Transverse colon (tissue), 4 donors: ENCODE measurements around the gene IL36A. TPM values are rescaled to one million over a fixed set of nuclear protein-coding genes. Genes with fewer than 3 reads are reported as not detected.

Experiments used
- DNase-seq: peaks from one replicate; pipeline ENCODE4 v3.0.0-alpha.2; 2019
- H3K27ac ChIP-seq, 4 donors: fragments of 200-600 bp; sonication (generic); 2 replicates each; pipeline ENCODE4 v1.5.1; 2016 to 2018; ENCODE audit warnings: inconsistent platforms in 4 of 4
- H3K27me3 ChIP-seq: fragments of 200-600 bp; sonication (generic); 2 replicates; pipeline ENCODE4 v1.5.1; 2017; ENCODE audit warnings: inconsistent platforms
- H3K36me3 ChIP-seq, 4 donors: fragments of 200-600 bp; sonication (generic); 2 replicates each; pipeline ENCODE4 v1.5.1; 2017 to 2019; ENCODE audit warnings: inconsistent platforms in 4 of 4
- H3K4me1 ChIP-seq, 4 donors: fragments of 200-600 bp; sonication (generic); 2 replicates each; pipeline ENCODE4 v1.5.1; 2017 to 2020; ENCODE audit warnings: inconsistent platforms in 4 of 4
- H3K4me3 ChIP-seq, 4 donors: fragments of 200-600 bp; sonication (generic); 1 replicate in 1 of 4; 2 replicates in 3 of 4; pipeline versions ENCODE4 v1.5.1 to v1.6.1; 2017 to 2019; ENCODE audit warnings: inconsistent platforms in 4 of 4
- H3K9me3 ChIP-seq, 2 donors: fragments of 200-600 bp; sonication (generic); 2 replicates each; pipeline ENCODE4 v1.5.1; 2017 to 2019; ENCODE audit warnings: inconsistent platforms in 2 of 2
- CTCF ChIP-seq, 5 experiments: fragments of 200-600 bp in 3 of 5; fragments of 450-650 bp in 2 of 5; sonication (generic) in 3 of 5; IDR thresholded peaks; 1 replicate in 2 of 5; 2 replicates in 3 of 5; pipeline ENCODE4 v1.5.1; 2016 to 2017; ENCODE audit warnings: antibody characterized with exemption in 5 of 5, inconsistent platforms in 3 of 5, mild to moderate bottlenecking in 2 of 5, moderate library complexity in 1 of 5
- EP300 ChIP-seq: sonication (generic); formaldehyde crosslinking; IDR thresholded peaks from one replicate; pipeline ENCODE4 v1.6.1; 2017; ENCODE audit warnings: antibody characterized with exemption, low read depth
- POLR2A ChIP-seq: fragments of 450-650 bp; IDR thresholded peaks from one replicate; pipeline ENCODE4 v1.6.1; 2016; ENCODE audit warnings: antibody characterized with exemption, mild to moderate bottlenecking, moderate library complexity
- POLR2AphosphoS5 ChIP-seq, 3 donors: sonication (generic); formaldehyde crosslinking; IDR thresholded peaks; one replicate each; pipeline ENCODE4 v1.6.1; 2016; ENCODE audit warnings: antibody characterized with exemption in 3 of 3
- WGBS, 2 donors: methylation state at CpG; one replicate each; pipeline ENCODE4 v1.1.5; 2018; ENCODE audit warnings: low coverage in 1 of 2; 5-methylcytosine and 5-hydroxymethylcytosine counted together
- in situ Hi-C, 4 donors: fragments of 200-750 bp; cut with MboI; loops; one replicate each; pipeline versions ENCODE4 v1.15.0 to v1.15.1; 2017; ENCODE audit warnings: low sequenced_read_pairs in 3 of 4, low pct_ligation_motif_present in 1 of 4, low pct_unique_long_range_greater_than_20kb in 1 of 4
- intact Hi-C: fragments of 100-400 bp; cut with DNase I; formaldehyde crosslinking; loops from one replicate; pipeline ENCODE4 v1.15.1; 2023; ENCODE audit warnings: low total_unique reads
- total RNA-seq, 4 donors: library from RNA; depleted of rRNA; stranded (reverse); fragments of >200 nt; gene quantifications; one replicate each; pipeline ENCODE4 v1.1.0, GENCODE V29; 2016

Gene IL36A
- total RNA-seq, 4 donors from 2014 or later: not detected

- no peaks in the 10 kb centered on the region for H3K4me1 ChIP-seq
- in situ Hi-C loops (no loop called here), intact Hi-C loops (no loop called here)
- peaks cover 4% of the 10 kb centered on the region for H3K27me3 ChIP-seq
- H3K9me3 ChIP-seq: no peaks in the 10 kb centered on the region
- no peak overlapping the region for H3K4me3 ChIP-seq
- no peak overlapping the region for H3K27ac ChIP-seq
- no peak for DNase-seq
- H3K36me3 ChIP-seq: no peaks in the 10 kb centered on the region
- 70 to 81% methylated on average over 1 to 3 of the region's 3 CpGs for WGBS, 2 donors
- TF ChIP-seq POLR2A (no peak), POLR2AphosphoS5 (IDR thresholded peaks at IDR 0.05) (no peak), CTCF (IDR thresholded peaks at IDR 0.05) (no peak), EP300 (no peak)
Observed at GRCh38 chr2:113013336-113013661, 8.0 kb downstream of the IL36A start.

- intact Hi-C loops: no loop called here
- H3K36me3 ChIP-seq: no peaks in the 10 kb centered on the region
- H3K4me3 ChIP-seq: no peak overlapping the region
- TF ChIP-seq POLR2A (no peak), POLR2AphosphoS5 (IDR thresholded peaks at IDR 0.05) (no peak), EP300 (no peak), CTCF (IDR thresholded peaks at IDR 0.05) (no peak)
- H3K9me3 ChIP-seq: no peaks in the 10 kb centered on the region
- 83 to 100% methylated on average over 2 of the region's 2 CpGs for WGBS, 2 donors
- no peak overlapping the region for H3K27ac ChIP-seq
- no peaks in the 10 kb centered on the region for H3K4me1 ChIP-seq
- H3K27me3 ChIP-seq: peaks cover 4% of the 10 kb centered on the region
- no peak for DNase-seq
- in situ Hi-C loops: no loop called here
Observed at GRCh38 chr2:113014067-113014466, 8.8 kb downstream of the IL36A start.

- Histone ChIP-seq H3K36me3 (no peaks in the 10 kb centered on the region), H3K4me3 (no peak overlapping the region), H3K4me1 (no peaks in the 10 kb centered on the region), H3K27ac (no peak overlapping the region), H3K9me3 (no peaks in the 10 kb centered on the region), H3K27me3 (peaks cover 4% of the 10 kb centered on the region)
- WGBS, 2 donors: 69 to 76% methylated on average over 1 of the region's 1 CpG
- TF ChIP-seq CTCF (IDR thresholded peaks at IDR 0.05) (no peak), POLR2A (no peak), POLR2AphosphoS5 (IDR thresholded peaks at IDR 0.05) (no peak), EP300 (no peak)
- intact Hi-C loops: no loop called here
- no peak for DNase-seq
- in situ Hi-C loops: no loop called here
Observed at GRCh38 chr2:113015042-113015441, 9.8 kb downstream of the IL36A start.

- intact Hi-C loops: no loop called here
Observed at GRCh38 chr2:113015655-113016054, 10.4 kb downstream of the IL36A start.

More at GRCh38 chr2:113015655-113016054, 10.4 kb downstream of the IL36A start:
- Histone ChIP-seq H3K27me3 (peaks cover 4% of the 10 kb centered on the region), H3K9me3 (no peaks in the 10 kb centered on the region), H3K27ac (no peak overlapping the region), H3K36me3 (no peaks in the 10 kb centered on the region), H3K4me3 (no peak overlapping the region), H3K4me1 (no peaks in the 10 kb centered on the region)
- in situ Hi-C loops: no loop called here
- WGBS, 2 donors: 81% methylated on average over 2 of the region's 2 CpGs; no CpG with 5 or more reads in 1 of the 2 donors
- TF ChIP-seq CTCF (IDR thresholded peaks at IDR 0.05) (no peak), EP300 (no peak)
- DNase-seq: no peak
